NCI-H82 (cell line): ENCODE measurements around the gene PPP6R1.
A peak's percentile ranks its signal among the peaks of the same experiment; 100 is the strongest.

Experiments used
- DNase-seq: peaks from one replicate; lab custom pipeline; 2025; lab: John Stamatoyannopoulos, UW

PPP6R1 gene

DNA sequence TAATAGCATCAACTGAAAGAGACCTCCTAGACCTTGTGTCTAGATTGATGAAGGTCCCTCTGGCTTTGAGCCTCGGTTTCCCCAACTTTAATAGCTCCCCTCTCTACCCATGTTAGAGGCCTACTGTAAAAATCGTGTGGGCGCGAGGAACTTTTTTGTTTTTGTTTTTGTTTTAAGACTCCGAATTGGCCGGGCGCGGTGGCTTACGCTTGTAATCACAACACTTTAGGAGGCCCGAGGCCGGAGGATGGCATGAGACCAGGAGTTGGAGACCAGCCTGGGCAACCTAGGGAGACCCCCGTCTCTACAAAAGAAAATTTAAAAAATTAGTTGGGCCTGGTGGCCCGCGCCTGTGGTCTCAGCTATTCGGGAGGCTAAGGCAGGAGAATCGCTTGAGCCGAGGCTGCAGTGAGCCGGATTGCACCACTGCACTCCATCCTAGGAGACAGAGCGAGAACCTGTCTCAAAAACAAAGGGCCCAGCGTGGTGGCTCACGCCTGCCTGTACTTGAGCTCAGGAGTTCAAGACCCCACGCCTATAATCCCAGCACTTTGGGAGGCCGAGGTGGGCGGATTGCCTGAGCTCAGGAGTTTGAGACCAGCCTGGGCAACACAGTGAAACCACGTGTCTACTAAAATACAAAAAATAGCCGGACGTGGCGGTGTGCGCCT, 858 bp upstream of the PPP6R1 start:
- DNase-seq, result peak; percentile 64

DNA sequence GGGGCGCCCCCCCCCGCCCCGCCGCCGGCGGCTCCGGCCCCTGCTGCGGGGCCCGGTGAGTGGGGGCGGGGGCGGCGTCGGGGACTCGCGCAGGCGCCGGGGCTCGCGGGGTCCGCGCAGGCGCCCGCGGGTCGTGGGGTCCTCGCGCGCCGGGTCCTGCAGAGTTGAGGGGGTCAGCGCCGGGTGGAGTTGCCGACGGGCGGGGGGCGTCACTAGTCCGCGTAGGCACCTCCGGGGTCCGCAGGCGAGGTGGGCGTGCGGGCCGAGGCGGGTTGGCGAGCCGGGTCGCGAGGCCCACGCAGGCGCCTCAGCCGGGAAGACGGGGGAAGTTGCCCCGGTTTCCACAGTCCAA, 365 bp downstream of the PPP6R1 start:
- DNase-seq, result no peak

GRCh38 chr19:55257461-55258420, 1.1 kb downstream of the PPP6R1 start:
- DNase-seq, result peak; percentile 74

DNA sequence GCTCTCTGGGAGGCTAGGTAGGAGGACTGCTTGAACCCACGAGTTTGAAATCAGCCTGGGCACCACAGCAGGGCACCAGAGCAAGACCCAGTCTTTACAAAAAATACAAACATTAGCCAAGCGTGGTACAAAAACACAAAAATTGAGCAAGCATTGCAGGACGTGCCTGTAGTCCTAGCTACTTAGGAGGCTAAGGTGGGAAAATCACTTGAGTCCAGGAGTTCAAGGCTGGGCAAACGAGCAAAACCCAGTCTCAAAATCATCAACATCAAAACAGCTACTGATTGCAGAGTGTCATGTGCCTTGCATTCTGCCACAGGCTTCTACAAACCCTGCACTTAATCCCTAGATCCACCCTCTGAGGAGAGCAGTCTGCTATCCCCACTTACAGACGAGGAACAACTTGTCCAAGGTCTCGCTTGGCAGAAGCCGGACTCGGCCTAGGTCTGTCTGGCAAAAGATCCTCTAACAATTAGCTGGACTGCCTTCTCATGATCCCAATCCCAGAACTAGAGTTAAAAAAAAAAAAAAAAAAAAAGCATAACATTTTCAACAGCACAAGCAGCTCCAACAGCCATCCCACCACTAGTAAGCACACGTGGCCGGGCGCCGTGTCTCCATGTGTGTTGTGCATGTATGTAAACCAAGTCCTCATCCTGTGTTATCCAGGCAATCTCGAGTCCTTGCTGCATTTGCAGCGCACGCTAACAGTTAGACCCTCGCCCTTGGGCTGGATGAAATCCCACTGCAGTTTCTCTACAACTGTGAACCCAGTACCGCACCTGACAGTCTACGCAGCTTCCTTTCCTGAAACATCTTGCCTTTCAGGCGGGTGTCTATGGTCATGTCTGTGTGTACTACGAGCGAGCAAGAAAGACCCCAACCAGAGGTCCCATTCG, 2.0 kb downstream of the PPP6R1 start:
- peak; percentile 34 for DNase-seq

- no peak for DNase-seq
Measured at GRCh38 chr19:55255618-55256423, 3.0 kb downstream of the PPP6R1 start.

DNA sequence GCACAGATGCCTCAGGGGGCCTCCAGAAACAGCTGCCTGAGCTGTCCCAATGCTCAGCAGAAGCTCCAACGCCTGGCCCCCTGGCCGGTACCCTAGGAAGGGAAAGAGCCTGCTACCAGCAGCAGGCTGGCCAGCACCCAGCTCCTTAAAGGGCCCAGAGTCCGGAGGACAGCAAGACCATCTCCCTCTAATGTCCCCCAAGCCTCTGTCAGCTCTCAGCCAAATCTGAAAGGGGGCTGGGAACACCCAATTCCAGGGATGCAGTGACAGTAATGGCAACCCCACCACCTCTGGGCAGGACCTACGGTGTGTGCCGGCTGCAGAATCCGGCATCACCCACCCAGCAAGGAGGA, 4.2 kb downstream of the PPP6R1 start:
- no peak for DNase-seq

- no peak for DNase-seq
Measured at GRCh38 chr19:55253842-55254624, 4.8 kb downstream of the PPP6R1 start.

DNA sequence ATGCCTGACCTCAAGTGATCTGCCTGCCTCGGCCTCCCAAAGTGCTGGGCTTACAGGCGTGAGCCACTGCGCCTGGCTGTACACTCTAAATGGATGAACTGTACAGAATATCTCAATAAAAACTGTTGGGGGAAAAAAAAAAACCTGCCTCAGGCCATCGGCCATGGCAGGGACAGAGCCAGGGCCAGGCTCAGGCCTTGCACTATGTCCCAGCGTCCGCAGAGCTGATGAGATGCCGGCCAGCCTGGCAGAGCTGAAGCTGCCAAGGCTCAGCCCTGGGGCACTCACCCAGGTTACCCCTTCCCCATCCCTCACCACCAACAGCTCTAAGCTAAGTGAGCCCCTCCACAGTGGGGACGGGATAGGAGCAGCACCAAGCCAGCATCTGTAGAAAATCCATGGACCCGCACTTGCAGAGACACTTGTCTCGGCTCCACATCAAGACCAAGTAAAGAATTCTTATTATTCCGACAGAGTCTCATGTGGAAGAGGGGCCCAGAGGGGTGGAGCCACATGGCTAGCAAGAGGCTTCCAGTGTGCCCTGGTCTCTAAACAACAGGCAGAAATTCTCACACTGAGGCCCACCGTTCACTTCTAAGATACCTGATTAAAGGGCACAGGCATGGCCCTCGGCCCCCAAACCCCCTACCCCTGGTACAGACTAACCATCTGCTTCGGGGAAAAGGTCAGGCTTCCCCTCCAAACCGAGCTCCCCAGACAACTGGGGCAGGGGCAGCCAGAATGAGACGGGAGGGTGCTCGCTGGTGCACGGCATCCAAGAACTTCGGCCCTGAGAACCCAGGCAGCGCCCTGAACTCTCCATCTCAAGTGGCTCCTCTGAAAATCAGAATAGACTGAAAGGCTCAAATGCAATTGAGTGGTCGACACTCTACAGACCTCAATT, 5.8 kb downstream of the PPP6R1 start:
- no peak for DNase-seq

- no peak for DNase-seq
Measured at GRCh38 chr19:55251341-55252081, 7.3 kb downstream of the PPP6R1 start.

GRCh38 chr19:55250262-55251036, 8.4 kb downstream of the PPP6R1 start:
- DNase-seq, result no peak

DNA sequence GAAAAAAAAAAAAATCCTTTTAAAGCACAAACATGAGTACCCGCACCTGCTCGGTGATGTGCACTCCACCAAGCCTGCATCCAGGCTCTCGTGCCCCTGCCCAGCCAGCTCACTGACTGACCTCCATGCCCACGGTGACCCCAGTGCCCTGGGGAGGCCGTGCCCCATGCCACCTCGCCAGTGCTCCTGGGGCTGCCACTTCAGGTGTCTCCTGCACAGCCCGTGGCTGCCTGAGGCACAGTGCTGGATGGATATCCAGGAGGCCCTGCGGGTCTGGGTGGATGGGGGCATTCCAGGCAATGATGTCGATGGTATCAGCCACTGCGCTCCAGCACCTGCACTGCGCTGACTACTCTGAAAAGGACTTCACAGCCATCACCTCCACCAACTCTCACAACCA, 9.0 kb downstream of the PPP6R1 start:
- no peak for DNase-seq

GRCh38 chr19:55248704-55249103, 10.1 kb downstream of the PPP6R1 start:
- DNase-seq, result no peak

DNA sequence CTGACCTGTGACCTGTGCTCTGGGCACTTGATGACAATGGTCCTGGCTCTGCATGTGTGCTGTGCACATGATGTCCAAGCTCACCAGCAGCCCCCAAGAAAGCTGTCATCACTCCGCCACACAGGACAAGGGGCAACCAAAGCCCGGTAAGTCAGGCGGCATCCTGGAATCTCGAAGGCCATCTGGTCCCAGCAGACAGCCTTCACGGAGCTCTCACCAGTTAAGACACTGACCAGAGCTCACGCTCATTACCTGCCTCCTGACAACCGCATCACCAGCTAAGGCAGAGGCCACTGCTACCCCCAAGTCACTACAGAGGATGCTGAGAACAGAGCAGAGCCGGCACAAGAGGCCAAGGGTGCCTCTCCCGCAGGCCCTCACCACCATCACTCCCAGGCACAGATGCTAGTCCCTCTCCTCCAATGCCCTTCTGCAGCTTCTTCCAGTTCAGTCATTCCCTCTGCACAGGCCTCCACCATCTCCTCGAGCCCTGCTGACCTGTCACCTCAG, 10.6 kb downstream of the PPP6R1 start:
- no peak for DNase-seq

- DNase-seq, result no peak
Measured at GRCh38 chr19:55247621-55248099, 11.2 kb downstream of the PPP6R1 start.

DNA sequence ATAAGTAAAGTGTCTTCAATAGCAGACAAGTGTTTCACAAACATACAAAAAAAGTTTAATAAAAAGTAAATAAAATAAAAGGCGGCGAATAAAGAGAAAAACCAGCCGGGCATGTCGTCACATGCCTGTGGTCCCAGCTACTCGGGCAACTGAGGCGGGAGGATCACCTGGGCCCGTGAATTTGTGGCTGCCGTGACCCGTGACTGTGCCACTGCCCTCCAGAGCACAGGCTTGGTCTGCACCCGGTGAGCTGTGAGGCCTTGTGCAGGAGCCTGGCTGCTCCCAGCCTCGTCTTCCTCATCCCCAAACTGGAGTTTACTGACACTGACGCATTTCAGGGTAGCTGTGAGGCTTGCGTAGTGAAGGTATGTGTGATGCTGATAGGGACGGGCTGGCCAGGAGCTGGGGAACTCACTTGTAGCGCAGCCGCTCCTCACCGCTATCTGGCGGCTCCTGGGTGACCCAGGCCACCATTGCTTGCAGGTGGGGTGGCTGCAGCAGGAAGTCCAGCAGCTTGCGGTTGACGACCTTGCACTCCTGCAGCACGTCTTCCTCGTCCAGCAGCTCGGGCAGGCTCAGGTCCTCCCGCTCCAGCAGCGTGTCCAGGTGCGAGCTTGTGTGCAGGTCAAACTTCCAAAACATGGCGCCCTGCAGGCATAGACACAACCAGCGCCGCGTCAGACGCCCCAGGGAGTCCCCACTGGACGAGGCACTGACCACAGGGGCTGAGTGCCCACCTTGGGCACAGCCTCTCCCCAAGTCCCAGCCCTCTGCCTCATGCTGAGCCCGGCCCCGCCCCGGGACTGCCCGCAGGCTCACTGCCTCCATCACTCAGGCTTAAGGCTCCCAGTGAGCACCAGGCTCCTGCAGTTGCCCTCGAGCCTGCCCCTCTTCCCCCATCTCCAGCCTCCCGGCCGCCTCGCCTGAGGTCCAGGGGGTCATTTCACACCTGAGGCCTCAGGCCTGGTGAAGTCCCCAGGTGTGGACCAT, 12.1 kb downstream of the PPP6R1 start:
- DNase-seq, result no peak

DNA sequence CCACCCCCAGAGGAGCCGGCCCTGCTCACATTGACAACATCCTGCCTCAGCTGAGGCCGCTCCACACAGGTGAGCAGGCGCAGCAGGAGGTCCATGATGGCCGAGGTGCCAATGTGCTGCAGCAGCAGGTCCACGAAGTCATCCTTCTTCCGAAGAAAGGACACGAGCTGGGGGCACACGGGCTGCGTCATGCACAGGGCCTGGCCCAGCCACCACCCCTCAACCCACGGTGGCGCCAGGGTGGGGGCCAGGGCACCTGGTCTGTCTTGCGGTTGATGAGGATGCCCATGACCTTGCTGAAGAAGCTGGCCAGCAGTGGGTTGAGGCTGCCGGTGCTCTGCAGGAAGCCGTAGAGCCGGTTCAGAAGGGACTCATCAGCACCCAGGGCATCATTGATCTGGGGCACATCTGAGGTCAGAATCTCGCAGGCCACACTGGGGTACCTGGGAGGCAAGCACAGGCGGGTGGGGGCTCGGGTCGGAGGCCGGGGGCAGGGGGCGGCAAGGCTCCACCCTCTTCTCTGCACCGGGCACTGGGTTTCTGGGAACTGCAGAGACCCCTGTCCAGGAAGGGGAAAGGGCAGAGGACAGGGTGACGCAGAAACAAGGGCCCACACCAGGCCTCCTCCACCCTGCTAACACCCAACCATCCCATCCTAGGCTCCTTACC, 13.4 kb downstream of the PPP6R1 start:
- no peak for DNase-seq
